SK-N-SH (cell line): ENCODE data around the gene PLK3. TPM values are rescaled to one million over a fixed set of nuclear protein-coding genes. Genes with fewer than 3 reads are reported as not detected.

Experiments used
- CTCF ChIA-PET: fragments of 300-600, 350-600 bp; formaldehyde crosslinking; extraction: SDS; loops from one replicate; lab custom pipeline; 2021; lab: Yijun Ruan, JAX
- POLR2A ChIA-PET: fragments of 350-600 bp; sonication (Branson Sonifier 250); formaldehyde crosslinking; extraction: SDS; loops from one replicate; lab custom pipeline; 2020; ENCODE audit warnings: antibody characterized with exemption, inconsistent platforms; lab: Yijun Ruan, JAX
- DNase-seq: peaks from one replicate; pipeline ENCODE4 v3.0.0; 2012
- H2AFZ ChIP-seq: fragments of 200-600 bp; sonication (generic); 2 replicates; pipeline ENCODE4 v1.8.1; 2016; ENCODE audit warnings: antibody characterized with exemption, mild to moderate bottlenecking, low read depth
- H3F3A ChIP-seq: fragments of 200-600 bp; sonication (generic); replicated peaks from 2 replicates; pipeline ENCODE3; 2016; ENCODE audit warnings: antibody characterized with exemption, mild to moderate bottlenecking; ENCODE audit not compliant: insufficient read depth
- H3K27ac ChIP-seq, 2 experiments: fragments of 200-500 bp in 1 of 2; fragments of 200-600 bp in 1 of 2; sonication (Bioruptor generic) in 1 of 2; sonication (generic), shearing (Covaris generic) in 1 of 2; 2 replicates each; pipeline versions ENCODE4 v1.5.1 to v1.6.1; 2014 to 2016; ENCODE audit warnings: low read depth in 2 of 2, inconsistent platforms in 1 of 2, low read length in 1 of 2, mild to moderate bottlenecking in 1 of 2, mixed read lengths in 1 of 2
- H3K27me3 ChIP-seq: fragments of 200-600 bp; sonication (generic), shearing (Covaris generic); 2 replicates; pipeline ENCODE4 v1.6.1; 2016; ENCODE audit warnings: mixed run types; ENCODE audit not compliant: insufficient read depth
- H3K36me3 ChIP-seq, 2 experiments: fragments of 200-500 bp in 1 of 2; fragments of 200-600 bp in 1 of 2; sonication (Bioruptor generic) in 1 of 2; sonication (generic) in 1 of 2; replicated peaks in 1 of 2; 2 replicates each; pipeline versions ENCODE3 to v1.5.1; 2014 to 2016; ENCODE audit warnings: low read length in 1 of 2, mild to moderate bottlenecking in 1 of 2; ENCODE audit not compliant: insufficient read depth in 2 of 2, control insufficient read depth in 1 of 2
- H3K4me1 ChIP-seq, 2 experiments: fragments of 200-500 bp in 1 of 2; fragments of 200-600 bp in 1 of 2; sonication (Bioruptor generic) in 1 of 2; sonication (generic), shearing (Covaris generic) in 1 of 2; 2 replicates each; pipeline versions ENCODE4 v1.5.1 to v1.6.1; 2014 to 2016; ENCODE audit warnings: low read depth in 1 of 2, low read length in 1 of 2, mixed run types in 1 of 2; ENCODE audit not compliant: insufficient read depth in 2 of 2, control insufficient read depth in 1 of 2
- H3K4me2 ChIP-seq: fragments of 200-600 bp; sonication (generic), shearing (Covaris generic); 2 replicates; pipeline ENCODE4 v1.6.1; 2017; ENCODE audit warnings: mixed run types
- H3K4me3 ChIP-seq, 2 experiments: fragments of 200-500 bp in 1 of 2; fragments of 200-600 bp in 1 of 2; sonication (Bioruptor generic) in 1 of 2; sonication (generic), shearing (Covaris generic) in 1 of 2; 2 replicates each; pipeline versions ENCODE4 v1.5.1 to v1.8.1; 2014 to 2016; ENCODE audit warnings: low read depth in 2 of 2, inconsistent platforms in 1 of 2, low read length in 1 of 2, mild to moderate bottlenecking in 1 of 2, mixed read lengths in 1 of 2, moderate library complexity in 1 of 2
- H3K79me2 ChIP-seq: fragments of 200-600 bp; sonication (generic); 2 replicates; pipeline ENCODE4 v1.8.1; 2017; ENCODE audit warnings: mild to moderate bottlenecking; ENCODE audit not compliant: insufficient read depth
- H3K9ac ChIP-seq: fragments of 200-600 bp; sonication (generic); 2 replicates; pipeline ENCODE4 v1.6.1; 2017; ENCODE audit warnings: mixed run types
- H3K9me2 ChIP-seq: fragments of 200-600 bp; sonication (generic); 2 replicates; pipeline ENCODE4 v1.6.1; 2017; ENCODE audit warnings: mixed run types
- H3K9me3 ChIP-seq: fragments of 200-600 bp; sonication (generic); 2 replicates; pipeline ENCODE4 v1.6.1; 2017; ENCODE audit warnings: mixed run types, mild to moderate bottlenecking, moderate library complexity
- H4K20me1 ChIP-seq: fragments of 200-600 bp; sonication (generic); 2 replicates; pipeline ENCODE4 v1.6.1; 2017; ENCODE audit warnings: mild to moderate bottlenecking, mixed run types; ENCODE audit not compliant: insufficient read depth
- ELF1 ChIP-seq: IDR thresholded peaks from 2 replicates; pipeline ENCODE4 v1.4.0; 2012
- EP300 ChIP-seq, 2 experiments: IDR thresholded peaks; 2 replicates each; pipeline versions ENCODE4 v1.4.0 to v1.6.1; 2012; ENCODE audit warnings: borderline replicate concordance in 1 of 2, low read depth in 1 of 2, low read length in 1 of 2
- EZH2phosphoT487 ChIP-seq: fragments of 200-600 bp; sonication (generic); IDR thresholded peaks from 2 replicates; pipeline ENCODE4 v1.6.1; 2017; ENCODE audit warnings: low read depth, mixed run types, mild to moderate bottlenecking, antibody characterized with exemption, moderate library complexity, borderline replicate concordance
- FOXM1 ChIP-seq: IDR thresholded peaks from 2 replicates; pipeline ENCODE4 v1.4.0; 2012; ENCODE audit warnings: low read depth, mild to moderate bottlenecking
- GABPA ChIP-seq: IDR thresholded peaks from 2 replicates; pipeline ENCODE4 v1.4.0; 2012; ENCODE audit warnings: low read depth, mild to moderate bottlenecking
- GATA2 ChIP-seq: sonication (generic); formaldehyde crosslinking; IDR thresholded peaks from 2 replicates; pipeline ENCODE4 v1.5.0; 2020; ENCODE audit warnings: mild to moderate bottlenecking, missing genetic modification reagents
- JUND ChIP-seq: IDR thresholded peaks from 2 replicates; pipeline ENCODE4 v1.4.0; 2012
- MEF2A ChIP-seq: IDR thresholded peaks from 2 replicates; pipeline ENCODE4 v1.4.0; 2012; ENCODE audit warnings: low read depth, borderline replicate concordance
- MXI1 ChIP-seq: IDR thresholded peaks from 2 replicates; pipeline ENCODE4 v1.6.1; 2012; ENCODE audit warnings: mild to moderate bottlenecking, low read depth, low read length, improper control_type of control experiment
- NFIC ChIP-seq: IDR thresholded peaks from 2 replicates; pipeline ENCODE4 v1.4.0; 2012; ENCODE audit warnings: borderline replicate concordance
- NRF1 ChIP-seq: IDR thresholded peaks from 2 replicates; pipeline ENCODE4 v1.6.1; 2012; ENCODE audit warnings: low read depth, mild to moderate bottlenecking, low read length
- SMC3 ChIP-seq: IDR thresholded peaks from 2 replicates; pipeline ENCODE4 v1.6.1; 2012; ENCODE audit warnings: low read depth, low read length, improper control_type of control experiment
- TEAD4 ChIP-seq: IDR thresholded peaks from 2 replicates; pipeline ENCODE4 v1.4.0; 2012; ENCODE audit warnings: mild to moderate bottlenecking, borderline replicate concordance; ENCODE audit not compliant: insufficient read depth
- WGBS: methylation state at CpG from one replicate; pipeline ENCODE4 v1.1.6; 2017; ENCODE audit warnings: low lambda C conversion rate; 5-methylcytosine and 5-hydroxymethylcytosine counted together
- polyA plus RNA-seq, 3 experiments: library from polyadenylated mRNA; depleted of rRNA; stranded (reverse); fragments of >200 nt; gene quantifications; 2 replicates each; pipeline ENCODE4 v1.2.3, GENCODE V29; 2012
- TF ChIP-seq, protein P1 (sequence below): fragments of 150-350 bp; IDR thresholded peaks from 2 replicates; pipeline ENCODE4 v1.6.1; 2016; ENCODE audit warnings: mild to moderate bottlenecking, low read depth, low read length
- TF ChIP-seq, protein P2 (sequence below): fragments of 200-600 bp; sonication (generic); IDR thresholded peaks from 2 replicates; pipeline ENCODE4 v1.6.1; 2017; ENCODE audit warnings: antibody characterized with exemption, mild to moderate bottlenecking, moderate library complexity
- TF ChIP-seq, protein P3 (sequence below): IDR thresholded peaks from 2 replicates; pipeline ENCODE4; 2012
- TF ChIP-seq, protein P4 (sequence below): fragments of 150-350 bp; IDR thresholded peaks from 2 replicates; pipeline ENCODE4 v1.6.1; 2017; ENCODE audit warnings: antibody characterized with exemption, low read length, low read depth, borderline replicate concordance
- TF ChIP-seq, protein P5 (sequence below): IDR thresholded peaks from 2 replicates; pipeline ENCODE4 v1.4.0; 2012; ENCODE audit warnings: low read depth, borderline replicate concordance
- TF ChIP-seq, protein P6 (sequence below): IDR thresholded peaks from 2 replicates; pipeline ENCODE4 v1.6.1; 2012; ENCODE audit warnings: mild to moderate bottlenecking, low read depth, low read length, moderate library complexity

PLK3 gene
- polyA plus RNA-seq, 1 of the 3 experiments (the other 2 are of a cell fraction): 82.8 TPM

DNA sequence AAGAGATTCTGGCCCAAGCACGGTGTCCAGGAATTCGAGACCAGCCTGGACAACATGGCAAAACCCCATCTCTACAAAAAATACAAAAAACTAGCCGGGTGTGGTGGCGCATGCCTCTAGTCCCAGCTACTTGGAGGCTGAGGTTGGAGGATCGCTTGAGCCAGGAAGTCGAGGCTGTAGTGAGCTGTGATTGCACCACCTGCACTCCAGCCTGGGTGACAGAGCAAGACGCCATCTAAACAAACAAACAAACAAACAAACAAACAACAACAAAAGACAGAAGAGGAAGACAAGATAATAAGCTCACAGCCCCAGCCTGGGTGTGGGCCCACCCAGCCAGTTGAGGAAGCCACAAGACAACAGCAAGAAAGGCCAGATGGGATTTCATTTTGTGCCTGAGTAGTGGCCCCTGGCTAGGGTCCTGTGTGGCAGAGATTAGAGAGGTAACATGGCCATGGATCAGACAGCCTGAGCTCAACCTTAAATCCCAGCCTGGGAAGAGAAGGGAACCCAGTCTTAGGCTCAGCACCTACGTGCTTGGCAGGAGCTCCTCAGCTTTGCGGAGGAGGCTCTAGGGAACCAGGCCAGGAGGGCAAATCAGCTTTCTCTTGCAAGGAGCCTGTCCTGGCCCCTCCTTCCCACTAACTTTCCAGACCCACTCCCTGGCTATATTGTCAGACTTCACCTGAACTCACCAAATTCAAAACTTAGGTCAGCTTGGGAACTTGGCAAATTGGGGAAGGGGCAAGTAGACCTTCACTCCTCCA is 7.3 kb upstream of the PLK3 start:
- peaks cover 9% of the 10 kb centered on the region for H3F3A ChIP-seq
- H3K9me2 ChIP-seq: no peaks in the 10 kb centered on the region
- no peak for DNase-seq
- no peak overlapping the region for H3K27ac ChIP-seq
- 85% methylated on average over 7 of the region's 9 CpGs for WGBS
- CTCF ChIA-PET: interaction anchor here (0.9 to 1.3 kb wide), 2 partner anchors 62 to 218 kb away, joined by 3 to 4 read pairs; partner anchors contain the start of genes HECTD3 and RNU5D-1
- POLR2A ChIA-PET: interaction anchor here (1.1 to 1.5 kb wide), 3 partner anchors 15 to 21 kb away, joined by 3 to 13 read pairs (median 3); partner anchors contain the start of gene RPS8
- H3K4me1 ChIP-seq: peaks cover 0 to 5% of the 10 kb centered on the region in 2 experiments; a peak in 1 of 4 replicates
- H3K27me3 ChIP-seq: no peaks in the 10 kb centered on the region
- no peak overlapping the region for H3K9ac ChIP-seq
- no peaks in the 10 kb centered on the region for H4K20me1 ChIP-seq
- H3K36me3 ChIP-seq: no peaks in the 10 kb centered on the region
- H2AFZ ChIP-seq: no peak overlapping the region
- H3K9me3 ChIP-seq: no peaks in the 10 kb centered on the region
- no peaks in the 10 kb centered on the region for H3K79me2 ChIP-seq
- H3K4me2 ChIP-seq: no peak overlapping the region
- TF ChIP-seq MEF2A (no peak), EP300 (IDR thresholded peaks at IDR 0.05; ENCODE audit: borderline replicate concordance in 1 of 2, low read depth in 1 of 2, low read length in 1 of 2) (no peak), FOXM1 (no peak), ELF1 (no peak), JUND (no peak), MXI1 (no peak), TEAD4 (no peak), GATA2 (CRISPR knock-in tag) (no peak), NRF1 (no peak), EZH2phosphoT487 (no peak), GABPA (no peak), SMC3 (no peak), NFIC (no peak)
- TF ChIP-seq, protein P1, sequence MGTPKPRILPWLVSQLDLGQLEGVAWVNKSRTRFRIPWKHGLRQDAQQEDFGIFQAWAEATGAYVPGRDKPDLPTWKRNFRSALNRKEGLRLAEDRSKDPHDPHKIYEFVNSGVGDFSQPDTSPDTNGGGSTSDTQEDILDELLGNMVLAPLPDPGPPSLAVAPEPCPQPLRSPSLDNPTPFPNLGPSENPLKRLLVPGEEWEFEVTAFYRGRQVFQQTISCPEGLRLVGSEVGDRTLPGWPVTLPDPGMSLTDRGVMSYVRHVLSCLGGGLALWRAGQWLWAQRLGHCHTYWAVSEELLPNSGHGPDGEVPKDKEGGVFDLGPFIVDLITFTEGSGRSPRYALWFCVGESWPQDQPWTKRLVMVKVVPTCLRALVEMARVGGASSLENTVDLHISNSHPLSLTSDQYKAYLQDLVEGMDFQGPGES: no peak
- TF ChIP-seq, protein P2, sequence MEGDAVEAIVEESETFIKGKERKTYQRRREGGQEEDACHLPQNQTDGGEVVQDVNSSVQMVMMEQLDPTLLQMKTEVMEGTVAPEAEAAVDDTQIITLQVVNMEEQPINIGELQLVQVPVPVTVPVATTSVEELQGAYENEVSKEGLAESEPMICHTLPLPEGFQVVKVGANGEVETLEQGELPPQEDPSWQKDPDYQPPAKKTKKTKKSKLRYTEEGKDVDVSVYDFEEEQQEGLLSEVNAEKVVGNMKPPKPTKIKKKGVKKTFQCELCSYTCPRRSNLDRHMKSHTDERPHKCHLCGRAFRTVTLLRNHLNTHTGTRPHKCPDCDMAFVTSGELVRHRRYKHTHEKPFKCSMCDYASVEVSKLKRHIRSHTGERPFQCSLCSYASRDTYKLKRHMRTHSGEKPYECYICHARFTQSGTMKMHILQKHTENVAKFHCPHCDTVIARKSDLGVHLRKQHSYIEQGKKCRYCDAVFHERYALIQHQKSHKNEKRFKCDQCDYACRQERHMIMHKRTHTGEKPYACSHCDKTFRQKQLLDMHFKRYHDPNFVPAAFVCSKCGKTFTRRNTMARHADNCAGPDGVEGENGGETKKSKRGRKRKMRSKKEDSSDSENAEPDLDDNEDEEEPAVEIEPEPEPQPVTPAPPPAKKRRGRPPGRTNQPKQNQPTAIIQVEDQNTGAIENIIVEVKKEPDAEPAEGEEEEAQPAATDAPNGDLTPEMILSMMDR: no peak
- TF ChIP-seq, protein P3, sequence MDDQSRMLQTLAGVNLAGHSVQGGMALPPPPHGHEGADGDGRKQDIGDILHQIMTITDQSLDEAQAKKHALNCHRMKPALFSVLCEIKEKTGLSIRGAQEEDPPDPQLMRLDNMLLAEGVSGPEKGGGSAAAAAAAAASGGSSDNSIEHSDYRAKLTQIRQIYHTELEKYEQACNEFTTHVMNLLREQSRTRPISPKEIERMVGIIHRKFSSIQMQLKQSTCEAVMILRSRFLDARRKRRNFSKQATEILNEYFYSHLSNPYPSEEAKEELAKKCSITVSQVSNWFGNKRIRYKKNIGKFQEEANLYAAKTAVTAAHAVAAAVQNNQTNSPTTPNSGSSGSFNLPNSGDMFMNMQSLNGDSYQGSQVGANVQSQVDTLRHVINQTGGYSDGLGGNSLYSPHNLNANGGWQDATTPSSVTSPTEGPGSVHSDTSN: no peak
- TF ChIP-seq, protein P4, sequence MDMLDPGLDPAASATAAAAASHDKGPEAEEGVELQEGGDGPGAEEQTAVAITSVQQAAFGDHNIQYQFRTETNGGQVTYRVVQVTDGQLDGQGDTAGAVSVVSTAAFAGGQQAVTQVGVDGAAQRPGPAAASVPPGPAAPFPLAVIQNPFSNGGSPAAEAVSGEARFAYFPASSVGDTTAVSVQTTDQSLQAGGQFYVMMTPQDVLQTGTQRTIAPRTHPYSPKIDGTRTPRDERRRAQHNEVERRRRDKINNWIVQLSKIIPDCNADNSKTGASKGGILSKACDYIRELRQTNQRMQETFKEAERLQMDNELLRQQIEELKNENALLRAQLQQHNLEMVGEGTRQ: no peak
- TF ChIP-seq, protein P5, sequence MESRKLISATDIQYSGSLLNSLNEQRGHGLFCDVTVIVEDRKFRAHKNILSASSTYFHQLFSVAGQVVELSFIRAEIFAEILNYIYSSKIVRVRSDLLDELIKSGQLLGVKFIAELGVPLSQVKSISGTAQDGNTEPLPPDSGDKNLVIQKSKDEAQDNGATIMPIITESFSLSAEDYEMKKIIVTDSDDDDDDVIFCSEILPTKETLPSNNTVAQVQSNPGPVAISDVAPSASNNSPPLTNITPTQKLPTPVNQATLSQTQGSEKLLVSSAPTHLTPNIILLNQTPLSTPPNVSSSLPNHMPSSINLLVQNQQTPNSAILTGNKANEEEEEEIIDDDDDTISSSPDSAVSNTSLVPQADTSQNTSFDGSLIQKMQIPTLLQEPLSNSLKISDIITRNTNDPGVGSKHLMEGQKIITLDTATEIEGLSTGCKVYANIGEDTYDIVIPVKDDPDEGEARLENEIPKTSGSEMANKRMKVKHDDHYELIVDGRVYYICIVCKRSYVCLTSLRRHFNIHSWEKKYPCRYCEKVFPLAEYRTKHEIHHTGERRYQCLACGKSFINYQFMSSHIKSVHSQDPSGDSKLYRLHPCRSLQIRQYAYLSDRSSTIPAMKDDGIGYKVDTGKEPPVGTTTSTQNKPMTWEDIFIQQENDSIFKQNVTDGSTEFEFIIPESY: no peak
- TF ChIP-seq, protein P6, sequence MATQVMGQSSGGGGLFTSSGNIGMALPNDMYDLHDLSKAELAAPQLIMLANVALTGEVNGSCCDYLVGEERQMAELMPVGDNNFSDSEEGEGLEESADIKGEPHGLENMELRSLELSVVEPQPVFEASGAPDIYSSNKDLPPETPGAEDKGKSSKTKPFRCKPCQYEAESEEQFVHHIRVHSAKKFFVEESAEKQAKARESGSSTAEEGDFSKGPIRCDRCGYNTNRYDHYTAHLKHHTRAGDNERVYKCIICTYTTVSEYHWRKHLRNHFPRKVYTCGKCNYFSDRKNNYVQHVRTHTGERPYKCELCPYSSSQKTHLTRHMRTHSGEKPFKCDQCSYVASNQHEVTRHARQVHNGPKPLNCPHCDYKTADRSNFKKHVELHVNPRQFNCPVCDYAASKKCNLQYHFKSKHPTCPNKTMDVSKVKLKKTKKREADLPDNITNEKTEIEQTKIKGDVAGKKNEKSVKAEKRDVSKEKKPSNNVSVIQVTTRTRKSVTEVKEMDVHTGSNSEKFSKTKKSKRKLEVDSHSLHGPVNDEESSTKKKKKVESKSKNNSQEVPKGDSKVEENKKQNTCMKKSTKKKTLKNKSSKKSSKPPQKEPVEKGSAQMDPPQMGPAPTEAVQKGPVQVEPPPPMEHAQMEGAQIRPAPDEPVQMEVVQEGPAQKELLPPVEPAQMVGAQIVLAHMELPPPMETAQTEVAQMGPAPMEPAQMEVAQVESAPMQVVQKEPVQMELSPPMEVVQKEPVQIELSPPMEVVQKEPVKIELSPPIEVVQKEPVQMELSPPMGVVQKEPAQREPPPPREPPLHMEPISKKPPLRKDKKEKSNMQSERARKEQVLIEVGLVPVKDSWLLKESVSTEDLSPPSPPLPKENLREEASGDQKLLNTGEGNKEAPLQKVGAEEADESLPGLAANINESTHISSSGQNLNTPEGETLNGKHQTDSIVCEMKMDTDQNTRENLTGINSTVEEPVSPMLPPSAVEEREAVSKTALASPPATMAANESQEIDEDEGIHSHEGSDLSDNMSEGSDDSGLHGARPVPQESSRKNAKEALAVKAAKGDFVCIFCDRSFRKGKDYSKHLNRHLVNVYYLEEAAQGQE: no peak
- TF ChIP-seq, all 33 proteins: peak for 0
- no peak overlapping the region for H3K4me3 ChIP-seq
